Measurements from ENCODE around the gene DSC1. TPM values are rescaled to one million over a fixed set of nuclear protein-coding genes. Genes with fewer than 3 reads are reported as not detected.
"Not testable (repeated sequence)": the region's sequence is repeated elsewhere in the genome, so short reads cannot be mapped to it uniquely, and the experiment has no call there.

The DSC1 gene
- total and polyA plus RNA-seq, 2 of the 8 experiments (the other 6 are each of a cell fraction or from before 2014, with no cell fraction given): 0.02 TPM; not detected in 1

DNA sequence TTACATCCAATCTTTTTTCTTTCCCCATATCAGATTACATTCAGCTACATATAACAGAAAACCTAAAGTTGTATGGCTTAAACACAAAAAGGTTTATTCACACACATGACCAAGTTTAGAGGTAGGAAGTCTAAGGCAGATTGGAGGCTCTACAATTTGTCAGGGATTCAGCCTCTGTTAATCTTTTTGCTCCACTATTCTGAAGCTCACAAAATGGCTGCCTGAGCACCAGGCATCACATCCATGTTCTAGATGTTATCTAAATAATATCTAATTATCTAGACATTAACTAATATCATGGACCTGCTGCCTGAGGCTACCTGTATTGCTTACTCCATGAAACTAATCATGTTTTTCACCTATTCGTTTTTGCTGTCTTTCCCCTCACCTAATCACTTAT, 36.8 kb downstream of the DSC1 start (continued):
- no peak for TF ChIP-seq SIN3A (conservative IDR thresholded peaks at IDR 0.05 in 1 of 2, IDR thresholded peaks at IDR 0.05 in 1 of 2; ENCODE audit: low read depth in 1 of 2, low read length in 2 of 2)
- TF ChIP-seq SIX5 (IDR thresholded peaks at IDR 0.05; ENCODE audit: low read depth, low read length): no peak
- TF ChIP-seq HDAC6 (IDR thresholded peaks at IDR 0.05; ENCODE audit: low read depth, low read length): no peak
- TF ChIP-seq RBBP5 (IDR thresholded peaks at IDR 0.05; ENCODE audit: borderline replicate concordance, low read depth, low read length): no peak
- TF ChIP-seq USF2 (IDR thresholded peaks at IDR 0.05; ENCODE audit: low read length): no peak

GRCh38 chr18:31123125-31123524, 39.5 kb downstream of the DSC1 start:
- not testable (repeated sequence) for H3K4ac ChIP-seq (replicated peaks; ENCODE audit: insufficient read length, low read depth, low read length); H2BK12ac ChIP-seq (ENCODE audit: low read depth, low read length); DNase-seq (ENCODE audit: low read depth in 1 of 2, low spot score in 2 of 2); H3K56ac ChIP-seq (replicated peaks; ENCODE audit: insufficient read length, low read depth, low read length); H3K18ac ChIP-seq (ENCODE audit: extremely low read depth, low read length); H2BK5ac ChIP-seq (ENCODE audit: low read depth, low read length); H3K27me3 ChIP-seq (replicated peaks in 1 of 4; ENCODE audit: control insufficient read depth in 3 of 4, extremely low read depth in 1 of 4, insufficient read depth in 3 of 4, low read length in 3 of 4); H2BK120ac ChIP-seq (replicated peaks; ENCODE audit: low read depth, low read length); H3K14ac ChIP-seq (ENCODE audit: insufficient read length); H2BK15ac ChIP-seq (ENCODE audit: low read length); H3K4me3 ChIP-seq (ENCODE audit: extremely low read depth in 1 of 4, insufficient read depth in 2 of 4, low read depth in 3 of 4, low read length in 4 of 4); H3K4me1 ChIP-seq (replicated peaks in 1 of 4; ENCODE audit: control insufficient read depth in 3 of 4, insufficient read depth in 4 of 4, low read length in 3 of 4); H3K79me2 ChIP-seq (ENCODE audit: control insufficient read depth in 1 of 2, insufficient read depth in 2 of 2, low read length in 2 of 2); H3K27ac ChIP-seq (ENCODE audit: low read depth, low read length); H4K8ac ChIP-seq (ENCODE audit: extremely low read depth, insufficient read depth, low read length); H3K23ac ChIP-seq (ENCODE audit: insufficient read length); FAIRE-seq; H4K91ac ChIP-seq (replicated peaks; ENCODE audit: insufficient read length, low read length); H3K36me3 ChIP-seq (ENCODE audit: control insufficient read depth in 2 of 4, insufficient read depth in 4 of 4, low read length in 3 of 4); H3K79me1 ChIP-seq (ENCODE audit: low read depth, low read length); H3K9me3 ChIP-seq (ENCODE audit: insufficient read depth in 2 of 2, low read depth in 1 of 2, low read length in 1 of 2); H2AFZ ChIP-seq (ENCODE audit: low read length); H2BK20ac ChIP-seq (ENCODE audit: low read length); H3K23me2 ChIP-seq (ENCODE audit: low read depth, low read length); H3K9ac ChIP-seq (replicated peaks in 1 of 4; ENCODE audit: extremely low read depth in 1 of 4, low read depth in 3 of 4, low read length in 3 of 4); H2AK5ac ChIP-seq (ENCODE audit: low read depth, low read length); H4K5ac ChIP-seq (ENCODE audit: insufficient read length, low read depth, low read length); H4K20me1 ChIP-seq (replicated peaks in 1 of 2; ENCODE audit: control insufficient read depth in 1 of 2, insufficient read depth in 2 of 2, low read length in 2 of 2); H3K4me2 ChIP-seq (ENCODE audit: insufficient read depth in 1 of 2, low read depth in 2 of 2, low read length in 2 of 2)
- WGBS, 2 experiments (ENCODE audit: extremely low coverage in 1 of 2, insufficient coverage in 1 of 2, insufficient read length in 1 of 2, insufficient replicate concordance in 2 of 2, low coverage in 1 of 2, low lambda C conversion rate in 2 of 2, missing lambda C conversion rate in 1 of 2): 71% methylated on average over 2 of the region's 2 CpGs; no CpG with 5 or more reads in 1 of the 2 experiments
- POLR2A ChIA-PET (ENCODE audit: partially characterized antibody): interaction anchor here (1.1 kb wide), 1 partner anchor 21 kb away, joined by 3 read pairs; the partner anchor contains the start of gene DSC2
- CTCF ChIA-PET (ENCODE audit: partially characterized antibody): interaction anchor here (1.7 kb wide), 1 partner anchor 16 kb away, joined by 3 read pairs; no protein-coding TSS in a partner anchor
